ENCODE results near the gene SLC25A21.

SLC25A21 gene

GRCh38 chr14:36844443-36845195 lies 327.8 kb downstream of the SLC25A21 start:
- Histone ChIP-seq H3K27ac (ENCODE audit: low read length) (no peak overlapping the region), H3K36me3 (replicated peaks; ENCODE audit: insufficient read depth, low read length) (no peaks in the 10 kb centered on the region), H3K4me1 (ENCODE audit: low read length) (no peaks in the 10 kb centered on the region), H3K4me2 (ENCODE audit: low read depth, low read length) (no peak overlapping the region), H3K27me3 (replicated peaks; ENCODE audit: insufficient read depth, low read length) (no peaks in the 10 kb centered on the region), H3K9ac (ENCODE audit: low read length) (no peak overlapping the region), H4K20me1 (ENCODE audit: insufficient read depth, low read length) (no peaks in the 10 kb centered on the region), H3K9me2 (replicated peaks; ENCODE audit: insufficient read depth, low read length) (no peaks in the 10 kb centered on the region), H3K9me3 (replicated peaks; ENCODE audit: insufficient read depth, low read length) (no peaks in the 10 kb centered on the region), H3K4me3 (ENCODE audit: low read length) (no peak overlapping the region), H2AFZ (ENCODE audit: low read length) (no peak overlapping the region), H3K79me2 (ENCODE audit: low read length) (no peaks in the 10 kb centered on the region), H3F3A (ENCODE audit: insufficient read depth, low read length) (no peaks in the 10 kb centered on the region)
- no peak for DNase-seq
- no peak for TF ChIP-seq EZH2 (optimal IDR thresholded peaks at IDR 0.05; ENCODE audit: low read depth, low read length)
- TF ChIP-seq CTCF (IDR thresholded peaks at IDR 0.05; ENCODE audit: low read length): no peak
- no peak for TF ChIP-seq EZH2phosphoT487 (IDR thresholded peaks at IDR 0.05; ENCODE audit: low read length)

DNA sequence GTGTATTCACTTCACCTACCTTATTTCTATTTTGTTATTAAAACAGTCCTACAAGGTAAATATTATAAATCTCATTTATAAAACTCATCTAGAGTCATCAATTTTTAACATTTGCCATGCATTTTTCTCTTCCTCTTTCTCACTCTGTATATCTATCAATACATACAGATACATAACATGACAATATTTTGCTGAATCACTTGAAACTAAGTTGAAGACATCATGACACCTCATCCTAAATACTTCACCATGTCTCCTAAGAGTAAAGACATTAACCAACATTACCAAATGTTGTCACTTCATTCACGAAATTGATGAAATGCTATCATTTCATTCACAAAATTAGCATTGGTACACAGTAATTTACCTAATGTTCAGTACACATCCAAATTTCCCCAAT lies 329.0 kb downstream of the SLC25A21 start:
- TF ChIP-seq EZH2phosphoT487 (IDR thresholded peaks at IDR 0.05; ENCODE audit: low read length) (no peak), EZH2 (optimal IDR thresholded peaks at IDR 0.05; ENCODE audit: low read depth, low read length) (no peak), CTCF (IDR thresholded peaks at IDR 0.05; ENCODE audit: low read length) (no peak)
- H4K20me1 ChIP-seq (ENCODE audit: insufficient read depth, low read length): no peaks in the 10 kb centered on the region

GRCh38 chr14:36835128-36835527 lies 337.3 kb downstream of the SLC25A21 start:
- Histone ChIP-seq H3K9ac (ENCODE audit: low read length) (no peak overlapping the region), H3K9me3 (replicated peaks; ENCODE audit: insufficient read depth, low read length) (no peaks in the 10 kb centered on the region), H3F3A (ENCODE audit: insufficient read depth, low read length) (no peaks in the 10 kb centered on the region), H4K20me1 (ENCODE audit: insufficient read depth, low read length) (no peaks in the 10 kb centered on the region), H3K4me2 (ENCODE audit: low read depth, low read length) (no peak overlapping the region), H2AFZ (ENCODE audit: low read length) (no peak overlapping the region), H3K36me3 (replicated peaks; ENCODE audit: insufficient read depth, low read length) (no peaks in the 10 kb centered on the region), H3K9me2 (replicated peaks; ENCODE audit: insufficient read depth, low read length) (no peaks in the 10 kb centered on the region), H3K27me3 (replicated peaks; ENCODE audit: insufficient read depth, low read length) (no peaks in the 10 kb centered on the region), H3K4me1 (ENCODE audit: low read length) (no peaks in the 10 kb centered on the region), H3K4me3 (ENCODE audit: low read length) (no peak overlapping the region), H3K79me2 (ENCODE audit: low read length) (no peaks in the 10 kb centered on the region), H3K27ac (ENCODE audit: low read length) (no peak overlapping the region)
- TF ChIP-seq EZH2 (optimal IDR thresholded peaks at IDR 0.05; ENCODE audit: low read depth, low read length) (no peak), EZH2phosphoT487 (IDR thresholded peaks at IDR 0.05; ENCODE audit: low read length) (no peak), CTCF (IDR thresholded peaks at IDR 0.05; ENCODE audit: low read length) (no peak)
- DNase-seq: no peak

More for the DNA sequence above, 329.0 kb downstream of the SLC25A21 start:
- Histone ChIP-seq H2AFZ (ENCODE audit: low read length) (no peak overlapping the region), H3K27me3 (replicated peaks; ENCODE audit: insufficient read depth, low read length) (no peaks in the 10 kb centered on the region), H3K27ac (ENCODE audit: low read length) (no peak overlapping the region), H3F3A (ENCODE audit: insufficient read depth, low read length) (no peaks in the 10 kb centered on the region), H3K4me1 (ENCODE audit: low read length) (no peaks in the 10 kb centered on the region), H3K79me2 (ENCODE audit: low read length) (no peaks in the 10 kb centered on the region), H3K4me3 (ENCODE audit: low read length) (no peak overlapping the region), H3K36me3 (replicated peaks; ENCODE audit: insufficient read depth, low read length) (no peaks in the 10 kb centered on the region), H3K9me3 (replicated peaks; ENCODE audit: insufficient read depth, low read length) (no peaks in the 10 kb centered on the region), H3K9ac (ENCODE audit: low read length) (no peak overlapping the region), H3K4me2 (ENCODE audit: low read depth, low read length) (no peak overlapping the region), H3K9me2 (replicated peaks; ENCODE audit: insufficient read depth, low read length) (no peaks in the 10 kb centered on the region)
- no peak for DNase-seq

Measured in MM.1S (cell line).